HG02852 (cell line): ENCODE results near the gene SAPCD1.

ENCODE experiments used
- ATAC-seq: cut with Tn5 transposase; IDR thresholded peaks from one replicate; pipeline ENCODE4 v1.9.1; 2021; ENCODE audit warnings: mild to moderate bottlenecking, moderate library complexity; ENCODE audit not compliant: unreplicated experiment

The SAPCD1 gene

GRCh38 chr6:31749301-31750036 lies 13.0 kb upstream of the SAPCD1 start:
- no peak for ATAC-seq

GRCh38 chr6:31750411-31751022 lies 11.9 kb upstream of the SAPCD1 start:
- ATAC-seq = no peak

GRCh38 chr6:31752739-31753319 lies 9.6 kb upstream of the SAPCD1 start:
- ATAC-seq = no peak

- no peak for ATAC-seq
These were observed 4.2 kb upstream of the SAPCD1 start for GRCh38 chr6:31758281-31758680.

GRCh38 chr6:31760790-31761189 lies 1.7 kb upstream of the SAPCD1 start:
- ATAC-seq = no peak

- ATAC-seq = no peak
These were observed 1.1 kb upstream of the SAPCD1 start for GRCh38 chr6:31761343-31761742.

GRCh38 chr6:31762878-31763618 lies 592 bp downstream of the SAPCD1 start:
- ATAC-seq = no peak

GRCh38 chr6:31763619-31763940 lies 1.1 kb downstream of the SAPCD1 start:
- no peak for ATAC-seq

GRCh38 chr6:31764198-31764597 lies 1.7 kb downstream of the SAPCD1 start:
- ATAC-seq = no peak

- ATAC-seq = no peak
These were observed 3.1 kb downstream of the SAPCD1 start for GRCh38 chr6:31765559-31765909.

GRCh38 chr6:31765910-31766794 lies 3.7 kb downstream of the SAPCD1 start:
- ATAC-seq = no peak

- ATAC-seq = no peak
These were observed 4.7 kb downstream of the SAPCD1 start for GRCh38 chr6:31767096-31767645.

GRCh38 chr6:31768363-31769257 lies 6.2 kb downstream of the SAPCD1 start:
- no peak for ATAC-seq

GRCh38 chr6:31769684-31770371 lies 7.4 kb downstream of the SAPCD1 start:
- no peak for ATAC-seq

GRCh38 chr6:31770860-31771259 lies 8.4 kb downstream of the SAPCD1 start:
- no peak for ATAC-seq

GRCh38 chr6:31771992-31772358 lies 9.5 kb downstream of the SAPCD1 start:
- no peak for ATAC-seq

GRCh38 chr6:31775184-31775583 lies 12.7 kb downstream of the SAPCD1 start:
- no peak for ATAC-seq

- ATAC-seq = no peak
These were observed 13.4 kb downstream of the SAPCD1 start for GRCh38 chr6:31775633-31776484.
